IPS DF 6.9 (cell line): ENCODE measurements around the gene PPP2R2C.

Experiments used
- DNase-seq: peaks from one replicate; pipeline ENCODE4 v3.0.0-alpha.2; 2013; ENCODE audit warnings: low read depth, low spot score
- H3K27ac ChIP-seq: one replicate; pipeline ENCODE4 v1.5.1; 2013; ENCODE audit warnings: low read length, control low read depth
- H3K27me3 ChIP-seq: 2 replicates; pipeline ENCODE4 v1.6.1; 2013; ENCODE audit warnings: mild to moderate bottlenecking, low read length; ENCODE audit not compliant: control insufficient read depth, insufficient read depth
- H3K36me3 ChIP-seq: 2 replicates; pipeline ENCODE4 v1.6.1; 2013; ENCODE audit warnings: low read length; ENCODE audit not compliant: control insufficient read depth, insufficient read depth
- H3K4me1 ChIP-seq: 2 replicates; pipeline ENCODE4 v1.6.1; 2013; ENCODE audit warnings: low read length; ENCODE audit not compliant: control insufficient read depth, insufficient read depth
- H3K4me3 ChIP-seq: 2 replicates; pipeline ENCODE4 v1.5.1; 2013; ENCODE audit warnings: mild to moderate bottlenecking, low read length
- H3K9me3 ChIP-seq: 2 replicates; pipeline ENCODE4 v1.6.1; 2013; ENCODE audit warnings: low read length, inconsistent platforms; ENCODE audit not compliant: control insufficient read depth, insufficient read depth
- WGBS: extraction: QIAGEN DNeasy Blood & Tissue Kit; methylation state at CpG from one replicate; pipeline ENCODE4 v1.1.7; 2013; ENCODE audit warnings: mixed read lengths, missing lambda C conversion rate; ENCODE audit not compliant: insufficient read length, insufficient coverage; 5-methylcytosine and 5-hydroxymethylcytosine counted together

Gene PPP2R2C

DNA sequence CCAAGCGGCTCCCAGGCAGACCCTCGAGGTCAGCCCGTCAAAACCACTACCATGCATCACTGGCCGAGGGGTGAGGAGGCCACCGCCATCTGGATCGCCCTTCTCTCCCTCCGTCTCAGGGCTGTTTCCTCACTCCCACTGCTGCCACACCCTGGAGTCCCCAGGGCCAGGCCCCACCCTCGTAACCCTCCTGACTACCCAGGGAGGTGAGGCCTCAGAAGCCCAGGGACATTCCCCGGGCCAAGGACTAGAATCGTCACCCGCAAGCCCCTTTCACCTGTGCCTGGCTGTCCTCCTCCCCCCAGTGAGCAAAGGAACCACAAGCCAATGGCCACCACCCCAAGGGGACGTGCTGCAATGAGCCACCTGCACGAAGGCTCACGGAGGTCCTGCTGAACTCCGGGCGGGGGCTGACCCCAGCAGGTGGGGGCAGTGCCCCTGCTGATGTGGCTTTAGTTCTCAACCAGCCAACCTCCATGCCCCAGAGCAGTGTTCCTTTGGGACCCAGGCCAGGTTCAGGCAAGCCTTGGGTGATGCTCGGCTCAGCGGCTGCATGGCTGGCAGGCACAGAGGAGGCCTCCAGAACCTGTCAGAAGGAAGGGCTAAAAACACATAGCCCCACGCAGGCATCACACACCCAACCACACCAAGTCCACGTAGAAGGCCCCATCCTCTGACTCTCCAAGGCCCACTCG is 23.8 kb downstream of the PPP2R2C start:
- H3K9me3 ChIP-seq, result no peaks in the 10 kb centered on the region
- WGBS, result no CpG with 5 or more reads among the region's 21 CpGs
- no peak overlapping the region for H3K4me3 ChIP-seq
- H3K27ac ChIP-seq, result no peak overlapping the region
- no peaks in the 10 kb centered on the region for H3K36me3 ChIP-seq
- DNase-seq, result no peak
- H3K27me3 ChIP-seq, result no peaks in the 10 kb centered on the region
- peaks cover 4% of the 10 kb centered on the region; the same call in 1 of the 2 replicates for H3K4me1 ChIP-seq

DNA sequence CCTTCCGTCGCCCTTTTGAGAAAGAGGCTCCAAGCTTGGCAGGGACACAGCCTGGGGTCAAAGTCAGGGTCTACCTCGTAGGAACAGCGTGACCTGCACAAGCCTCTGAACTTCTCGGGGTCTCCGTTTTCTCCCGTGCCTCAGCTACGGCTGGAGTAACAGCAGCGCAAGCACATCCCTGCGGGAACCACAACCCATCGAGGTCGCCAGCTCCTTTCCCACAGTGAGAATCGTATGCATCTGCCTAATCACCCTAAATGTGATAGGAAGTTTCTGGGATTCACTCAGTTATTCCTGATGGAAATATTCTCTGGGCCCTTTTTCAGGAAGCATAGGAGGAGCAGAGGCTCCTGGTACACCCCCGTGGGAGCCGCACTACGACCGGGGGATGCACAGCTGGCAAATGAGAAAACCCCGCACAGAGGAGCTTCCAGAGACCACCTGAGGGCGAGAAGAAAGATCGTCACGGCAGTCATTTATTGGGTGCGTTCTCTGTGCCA is 24.7 kb downstream of the PPP2R2C start:
- Histone ChIP-seq H3K36me3 (no peaks in the 10 kb centered on the region), H3K9me3 (no peaks in the 10 kb centered on the region), H3K4me1 (peaks cover 4% of the 10 kb centered on the region; the same call in 1 of the 2 replicates), H3K4me3 (no peak overlapping the region), H3K27me3 (no peaks in the 10 kb centered on the region), H3K27ac (no peak overlapping the region)
- WGBS, result no CpG with 5 or more reads among the region's 22 CpGs
- no peak for DNase-seq

DNA sequence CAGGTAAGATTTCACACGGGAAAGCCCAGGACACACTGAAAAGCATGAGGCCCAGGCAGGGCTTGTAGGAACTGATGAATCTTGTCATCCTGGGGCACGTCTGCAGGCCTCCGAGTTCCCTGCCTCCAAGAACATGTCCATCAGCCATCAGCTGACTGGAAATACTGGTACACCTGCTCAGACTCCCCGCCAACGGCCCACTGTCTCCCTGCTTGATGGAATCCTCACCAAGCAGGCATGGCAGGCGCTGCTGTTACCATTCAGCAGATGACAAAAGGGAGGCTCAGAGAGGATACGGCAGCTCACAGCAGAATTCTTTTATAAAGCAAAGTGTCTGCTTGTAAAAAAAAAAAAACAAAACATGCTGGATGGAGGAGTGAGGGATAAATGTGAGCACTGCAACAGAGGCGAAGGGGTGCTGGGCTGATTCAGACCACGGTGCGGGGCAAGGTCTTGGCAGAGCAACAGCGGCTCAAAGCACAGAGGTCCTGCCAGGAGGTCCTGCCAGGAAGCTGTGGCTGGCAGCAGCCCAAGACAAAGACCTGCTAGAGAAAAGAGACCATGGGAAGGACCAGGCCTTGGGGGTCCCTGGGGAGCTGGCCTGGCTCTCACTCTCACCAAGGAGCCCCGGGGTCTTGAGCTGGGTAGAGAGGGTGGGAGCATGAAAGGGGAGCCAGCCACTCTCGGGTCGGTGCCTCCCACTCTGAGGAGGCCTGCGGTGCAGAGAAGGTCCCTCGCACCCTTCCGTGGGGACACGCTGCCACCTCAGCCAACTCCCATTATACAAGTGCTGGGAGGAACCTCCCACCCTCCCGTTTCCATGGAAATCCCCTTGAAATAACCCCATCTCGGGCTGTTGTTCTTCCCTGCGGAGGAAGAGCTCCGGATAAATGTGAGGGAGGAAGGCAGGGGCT is 25.6 kb downstream of the PPP2R2C start:
- Histone ChIP-seq H3K4me1 (peaks cover 4% of the 10 kb centered on the region; the same call in 1 of the 2 replicates), H3K4me3 (no peak overlapping the region), H3K36me3 (no peaks in the 10 kb centered on the region), H3K27ac (no peak overlapping the region), H3K27me3 (no peaks in the 10 kb centered on the region), H3K9me3 (no peaks in the 10 kb centered on the region)
- DNase-seq, result no peak
- no CpG with 5 or more reads among the region's 22 CpGs for WGBS

DNA sequence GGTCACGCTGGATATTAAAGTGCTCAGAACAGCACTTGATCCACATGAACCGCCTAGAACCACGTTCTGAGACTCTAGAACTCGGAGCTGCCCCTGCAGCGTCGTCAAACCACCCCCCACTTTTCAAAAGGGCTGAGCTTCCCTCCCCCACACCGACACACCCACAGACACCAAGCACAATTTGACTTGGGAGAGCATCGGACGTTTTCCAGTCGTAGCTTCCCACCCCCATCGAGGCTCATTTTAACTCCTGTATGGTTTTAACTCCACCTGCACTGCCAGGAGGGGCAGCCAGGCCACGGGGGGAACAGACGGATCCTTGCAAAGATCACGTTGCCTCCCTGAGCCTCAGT is 26.3 kb downstream of the PPP2R2C start:
- Histone ChIP-seq H3K27ac (no peak overlapping the region), H3K4me1 (peaks cover 4% of the 10 kb centered on the region; the same call in 1 of the 2 replicates), H3K36me3 (no peaks in the 10 kb centered on the region), H3K27me3 (no peaks in the 10 kb centered on the region), H3K4me3 (no peak overlapping the region), H3K9me3 (no peaks in the 10 kb centered on the region)
- DNase-seq, result no peak
- no CpG with 5 or more reads among the region's 14 CpGs for WGBS

DNA sequence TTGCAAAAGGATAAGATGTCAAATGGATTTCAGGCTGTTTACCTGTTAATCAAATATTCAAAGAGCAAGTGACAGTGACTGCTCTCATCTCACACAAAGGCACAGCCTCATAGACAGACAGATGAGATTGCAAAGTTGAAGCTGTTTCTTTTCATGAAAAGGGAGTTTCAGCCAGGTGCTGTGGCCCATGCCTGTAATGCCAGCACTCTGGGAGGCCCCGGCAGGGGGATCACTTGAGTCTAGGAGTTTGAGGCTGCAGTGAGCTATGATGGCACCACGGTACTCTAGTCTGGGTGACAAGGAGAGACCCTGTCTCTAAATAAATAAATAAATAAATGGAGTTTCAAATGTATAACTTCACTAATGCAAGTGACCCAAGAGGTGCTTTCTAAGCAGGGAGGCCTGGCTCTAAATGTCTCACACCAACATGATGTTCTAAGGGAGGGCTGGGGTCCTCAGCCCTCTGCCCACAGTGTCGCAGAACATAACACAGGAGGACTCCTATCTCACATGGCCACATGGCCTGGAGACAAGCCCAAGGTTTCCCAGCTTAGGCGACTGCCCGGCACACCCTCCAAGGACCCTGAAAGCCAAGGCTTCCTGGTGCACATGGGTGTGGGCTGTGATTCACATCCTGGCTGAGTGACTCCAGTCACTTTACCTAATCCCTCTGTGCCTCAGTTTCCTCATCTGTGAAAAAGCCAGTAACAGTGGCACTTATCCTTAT is 26.8 kb downstream of the PPP2R2C start:
- Histone ChIP-seq H3K27ac (no peak overlapping the region), H3K27me3 (no peaks in the 10 kb centered on the region), H3K36me3 (no peaks in the 10 kb centered on the region), H3K4me3 (no peak overlapping the region), H3K4me1 (peaks cover 4% of the 10 kb centered on the region; the same call in 1 of the 2 replicates), H3K9me3 (no peaks in the 10 kb centered on the region)
- DNase-seq, result no peak
- WGBS, result no CpG with 5 or more reads among the region's 5 CpGs

DNA sequence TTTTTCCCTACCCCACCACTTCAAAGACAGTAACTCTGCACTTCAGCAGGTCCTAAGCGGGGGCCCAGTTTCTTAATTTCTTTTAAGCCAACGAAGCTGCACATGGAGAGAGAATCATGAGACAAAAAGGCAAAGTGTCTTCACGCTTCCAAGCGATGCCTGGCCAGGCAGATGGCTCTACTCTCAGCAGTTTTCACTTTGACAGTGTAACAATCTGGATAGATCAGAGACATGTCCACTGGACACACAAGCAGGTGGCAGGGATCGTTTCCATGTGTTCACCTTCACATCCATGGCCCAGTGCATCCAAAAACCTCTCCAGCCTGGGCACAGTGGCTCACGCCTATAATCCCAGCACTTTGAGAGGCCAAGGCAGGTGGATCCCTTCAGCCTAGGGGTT is 27.8 kb downstream of the PPP2R2C start:
- H3K27ac ChIP-seq, result no peak overlapping the region
- H3K27me3 ChIP-seq, result no peaks in the 10 kb centered on the region
- peaks cover 4% of the 10 kb centered on the region; the same call in 1 of the 2 replicates for H3K4me1 ChIP-seq
- H3K9me3 ChIP-seq, result no peaks in the 10 kb centered on the region
- DNase-seq, result no peak
- H3K36me3 ChIP-seq, result no peaks in the 10 kb centered on the region
- H3K4me3 ChIP-seq, result no peak overlapping the region
- no CpG with 5 or more reads among the region's 6 CpGs for WGBS

DNA sequence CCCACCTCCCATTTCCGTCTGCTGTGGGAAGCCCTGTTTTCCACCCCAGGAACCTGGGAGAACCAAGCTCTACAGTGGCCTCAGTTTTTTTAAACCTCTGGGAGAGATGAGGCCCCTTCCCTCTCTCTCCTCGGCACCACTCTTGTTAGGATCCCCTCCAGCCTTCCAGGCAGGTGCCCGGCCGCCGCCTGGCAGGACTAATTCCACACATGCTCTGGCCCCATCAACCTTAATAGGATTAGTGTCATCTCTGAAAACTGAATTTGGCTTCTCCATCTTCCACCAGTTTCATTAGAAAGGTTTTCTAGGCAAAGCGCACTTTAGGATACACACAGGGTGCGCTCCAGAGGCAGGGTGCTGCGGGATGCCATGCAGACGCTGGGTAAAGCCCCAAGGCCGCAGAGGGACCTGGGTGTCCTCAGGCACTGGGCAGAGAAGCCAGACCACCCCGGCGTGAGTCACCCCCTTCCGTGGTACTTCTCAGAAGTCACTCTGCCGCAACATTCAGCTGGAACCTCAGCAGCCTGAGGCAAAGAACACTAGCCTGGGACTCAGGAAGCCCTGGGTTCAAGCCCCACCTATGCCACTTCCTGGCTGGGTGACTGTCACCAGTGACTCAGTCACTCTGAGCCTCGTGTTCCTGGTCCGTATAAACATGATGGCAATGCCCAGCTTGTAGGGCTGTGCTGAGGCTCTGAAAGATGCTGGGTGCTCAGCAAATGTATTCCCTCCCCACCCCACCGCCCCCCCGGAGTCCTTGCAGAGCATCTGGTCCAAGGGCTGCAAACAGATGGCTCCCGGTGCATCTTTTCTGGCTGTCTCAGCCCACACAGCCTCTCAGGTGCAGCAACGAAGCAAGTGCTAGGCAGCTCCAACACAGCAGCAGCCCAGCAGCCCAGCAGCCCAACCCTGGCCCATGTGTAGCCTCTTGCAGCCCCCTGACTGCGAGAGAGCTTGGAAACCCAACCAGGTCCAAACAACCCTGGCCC is 29.1 kb downstream of the PPP2R2C start:
- no CpG with 5 or more reads among the region's 21 CpGs for WGBS
- Histone ChIP-seq H3K27ac (no peak overlapping the region), H3K27me3 (no peaks in the 10 kb centered on the region)

DNA sequence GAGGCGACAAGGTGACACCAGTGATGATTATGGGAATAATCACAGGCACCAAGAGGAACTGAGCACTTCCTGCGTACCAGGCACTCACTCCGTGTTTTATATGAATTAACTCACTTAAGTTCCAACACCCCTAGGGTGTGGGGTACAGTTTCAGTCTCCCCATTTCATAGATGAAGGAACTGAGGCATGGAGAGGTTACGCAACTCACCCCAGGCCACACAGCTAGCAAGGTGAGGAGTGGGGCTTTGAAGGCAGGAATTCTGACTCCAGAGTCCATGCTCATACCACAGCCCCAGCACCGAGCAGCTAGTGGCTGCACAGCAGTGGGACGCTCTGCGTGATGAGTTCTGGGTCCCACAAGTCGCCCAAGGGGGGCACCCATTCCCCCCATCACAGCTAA is 29.9 kb downstream of the PPP2R2C start:
- no CpG with 5 or more reads among the region's 8 CpGs for WGBS
- Histone ChIP-seq H3K27ac (no peak overlapping the region), H3K9me3 (no peaks in the 10 kb centered on the region), H3K27me3 (no peaks in the 10 kb centered on the region), H3K4me1 (peaks cover 3% of the 10 kb centered on the region; the same call in 1 of the 2 replicates), H3K4me3 (no peak overlapping the region), H3K36me3 (no peaks in the 10 kb centered on the region)
- no peak for DNase-seq

More for the DNA sequence above, 29.1 kb downstream of the PPP2R2C start:
- Histone ChIP-seq H3K4me3 (no peak overlapping the region; the same call in 1 of the 2 replicates), H3K4me1 (peaks cover 4% of the 10 kb centered on the region; the same call in 1 of the 2 replicates), H3K36me3 (no peaks in the 10 kb centered on the region), H3K9me3 (no peaks in the 10 kb centered on the region)
- DNase-seq, result no peak

DNA sequence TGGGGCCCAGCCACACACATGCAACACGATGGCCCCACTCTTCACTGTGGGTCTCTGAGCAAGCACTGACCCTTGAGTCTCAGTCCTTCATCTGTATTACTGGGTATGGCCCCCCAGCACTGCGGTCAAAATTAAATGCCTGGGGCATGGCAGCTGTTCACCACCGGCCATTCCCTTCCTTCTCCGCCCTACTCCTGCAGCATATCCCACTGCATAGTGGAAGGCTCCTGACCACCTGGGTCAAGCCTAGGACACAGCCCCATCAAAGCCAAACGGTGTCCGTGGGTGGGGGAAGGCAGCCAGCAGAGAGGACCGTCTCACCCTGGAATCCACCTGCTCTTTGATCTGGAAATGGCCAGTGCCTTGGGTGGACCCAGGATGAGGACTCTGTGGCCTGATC is 30.7 kb downstream of the PPP2R2C start:
- WGBS, result no CpG with 5 or more reads among the region's 7 CpGs

More for the DNA sequence above, 30.7 kb downstream of the PPP2R2C start:
- Histone ChIP-seq H3K27ac (no peak overlapping the region), H3K36me3 (no peaks in the 10 kb centered on the region), H3K9me3 (no peaks in the 10 kb centered on the region), H3K4me3 (no peak overlapping the region), H3K27me3 (no peaks in the 10 kb centered on the region), H3K4me1 (0 out of 2 replicates have a peak, but pooled peaks cover under 1% of the 10 kb centered on the region)
- no peak for DNase-seq
